Measurements from ENCODE around the gene OR51M1.

OR51M1 gene

DNA sequence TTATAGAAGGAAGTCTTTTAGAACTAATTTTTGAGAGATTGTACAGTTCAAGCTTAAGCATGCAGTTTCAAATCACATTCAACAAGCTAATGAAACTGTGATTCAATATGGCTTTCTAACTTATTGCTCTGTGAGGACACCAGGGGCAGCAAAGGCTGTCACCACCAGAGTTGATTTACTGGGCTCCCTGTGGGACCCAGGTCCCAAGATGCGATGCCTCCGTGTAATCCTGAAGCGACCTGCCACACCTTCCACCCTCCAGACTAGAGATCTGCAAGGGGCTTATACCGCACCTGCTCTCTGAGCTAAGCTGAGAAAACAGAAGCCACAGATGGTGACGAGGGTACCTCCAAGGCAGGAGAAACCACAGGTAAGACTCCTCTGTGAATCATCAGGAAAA lies 37.4 kb downstream of the OR51M1 start:
- no peak for ATAC-seq
- TF ChIP-seq ESRRG (CRISPR knock-in tag; IDR thresholded peaks at IDR 0.05) (no peak), ZFP3 (CRISPR knock-in tag; IDR thresholded peaks at IDR 0.05) (no peak), PPARA (CRISPR knock-in tag; IDR thresholded peaks at IDR 0.05; ENCODE audit: borderline replicate concordance) (no peak), ZNF565 (CRISPR knock-in tag; conservative IDR thresholded peaks at IDR 0.05; ENCODE audit: low read depth) (no peak), GLIS3 (CRISPR knock-in tag; IDR thresholded peaks at IDR 0.05) (no peak), TCF4 (CRISPR knock-in tag; IDR thresholded peaks at IDR 0.05; ENCODE audit: borderline replicate concordance) (no peak), OSR1 (CRISPR knock-in tag; IDR thresholded peaks at IDR 0.05) (no peak), ARNTL (CRISPR knock-in tag; IDR thresholded peaks at IDR 0.05; ENCODE audit: borderline replicate concordance, low read depth) (no peak)
- TF ChIP-seq, protein P1, sequence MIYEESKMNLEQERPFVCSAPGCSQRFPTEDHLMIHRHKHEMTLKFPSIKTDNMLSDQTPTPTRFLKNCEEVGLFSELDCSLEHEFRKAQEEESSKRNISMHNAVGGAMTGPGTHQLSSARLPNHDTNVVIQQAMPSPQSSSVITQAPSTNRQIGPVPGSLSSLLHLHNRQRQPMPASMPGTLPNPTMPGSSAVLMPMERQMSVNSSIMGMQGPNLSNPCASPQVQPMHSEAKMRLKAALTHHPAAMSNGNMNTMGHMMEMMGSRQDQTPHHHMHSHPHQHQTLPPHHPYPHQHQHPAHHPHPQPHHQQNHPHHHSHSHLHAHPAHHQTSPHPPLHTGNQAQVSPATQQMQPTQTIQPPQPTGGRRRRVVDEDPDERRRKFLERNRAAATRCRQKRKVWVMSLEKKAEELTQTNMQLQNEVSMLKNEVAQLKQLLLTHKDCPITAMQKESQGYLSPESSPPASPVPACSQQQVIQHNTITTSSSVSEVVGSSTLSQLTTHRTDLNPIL (CRISPR knock-in tag; IDR thresholded peaks at IDR 0.05; ENCODE audit: low read depth), result no peak
- TF ChIP-seq, protein P2, sequence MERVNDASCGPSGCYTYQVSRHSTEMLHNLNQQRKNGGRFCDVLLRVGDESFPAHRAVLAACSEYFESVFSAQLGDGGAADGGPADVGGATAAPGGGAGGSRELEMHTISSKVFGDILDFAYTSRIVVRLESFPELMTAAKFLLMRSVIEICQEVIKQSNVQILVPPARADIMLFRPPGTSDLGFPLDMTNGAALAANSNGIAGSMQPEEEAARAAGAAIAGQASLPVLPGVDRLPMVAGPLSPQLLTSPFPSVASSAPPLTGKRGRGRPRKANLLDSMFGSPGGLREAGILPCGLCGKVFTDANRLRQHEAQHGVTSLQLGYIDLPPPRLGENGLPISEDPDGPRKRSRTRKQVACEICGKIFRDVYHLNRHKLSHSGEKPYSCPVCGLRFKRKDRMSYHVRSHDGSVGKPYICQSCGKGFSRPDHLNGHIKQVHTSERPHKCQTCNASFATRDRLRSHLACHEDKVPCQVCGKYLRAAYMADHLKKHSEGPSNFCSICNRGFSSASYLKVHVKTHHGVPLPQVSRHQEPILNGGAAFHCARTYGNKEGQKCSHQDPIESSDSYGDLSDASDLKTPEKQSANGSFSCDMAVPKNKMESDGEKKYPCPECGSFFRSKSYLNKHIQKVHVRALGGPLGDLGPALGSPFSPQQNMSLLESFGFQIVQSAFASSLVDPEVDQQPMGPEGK (CRISPR knock-in tag; IDR thresholded peaks at IDR 0.05; ENCODE audit: borderline replicate concordance), result no peak

DNA sequence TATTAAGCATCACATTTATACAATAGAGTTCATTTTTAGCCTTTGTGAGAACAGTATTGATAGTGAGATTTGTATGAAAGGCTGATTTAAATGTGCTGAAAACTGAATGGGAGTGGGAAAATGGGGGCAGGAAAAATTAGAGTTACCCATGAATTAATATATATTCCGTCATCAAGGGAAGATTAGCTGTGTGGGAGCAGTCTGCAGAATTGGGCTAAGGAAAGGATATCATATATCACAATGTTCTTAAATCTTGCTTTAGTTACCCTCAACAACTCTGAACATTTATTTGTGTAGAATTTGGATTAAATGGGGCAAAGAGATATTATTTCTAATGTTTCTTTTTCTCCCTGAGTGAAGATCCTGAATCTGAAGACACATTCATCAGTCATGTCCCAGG lies 38.2 kb downstream of the OR51M1 start, which contains the start of gene OR51Q1:
OR51Q1 (plus strand) TSS at position 301 of the 400 bp plus-strand sequence; CDS start at position 391, 90 bp downstream.
- no peak for ATAC-seq
- TF ChIP-seq ZNF565 (CRISPR knock-in tag; conservative IDR thresholded peaks at IDR 0.05; ENCODE audit: low read depth) (no peak), ZFP3 (CRISPR knock-in tag; IDR thresholded peaks at IDR 0.05) (no peak), ZNF8 (CRISPR knock-in tag; IDR thresholded peaks at IDR 0.05) (no peak), ZFP30 (CRISPR knock-in tag; IDR thresholded peaks at IDR 0.05) (no peak), ZNF70 (CRISPR knock-in tag; IDR thresholded peaks at IDR 0.05) (no peak), ARNTL (CRISPR knock-in tag; IDR thresholded peaks at IDR 0.05; ENCODE audit: borderline replicate concordance, low read depth) (no peak), BACH2 (CRISPR knock-in tag; IDR thresholded peaks at IDR 0.05; ENCODE audit: borderline replicate concordance) (no peak), SNAI2 (CRISPR knock-in tag; IDR thresholded peaks at IDR 0.05) (no peak), TOX (CRISPR knock-in tag; IDR thresholded peaks at IDR 0.05; ENCODE audit: borderline replicate concordance) (no peak), PPARA (CRISPR knock-in tag; IDR thresholded peaks at IDR 0.05; ENCODE audit: borderline replicate concordance) (no peak)
- TF ChIP-seq, protein P1 (CRISPR knock-in tag; IDR thresholded peaks at IDR 0.05; ENCODE audit: low read depth), result no peak
- TF ChIP-seq, protein P2 (CRISPR knock-in tag; IDR thresholded peaks at IDR 0.05; ENCODE audit: borderline replicate concordance), result no peak
- TF ChIP-seq, protein P3, sequence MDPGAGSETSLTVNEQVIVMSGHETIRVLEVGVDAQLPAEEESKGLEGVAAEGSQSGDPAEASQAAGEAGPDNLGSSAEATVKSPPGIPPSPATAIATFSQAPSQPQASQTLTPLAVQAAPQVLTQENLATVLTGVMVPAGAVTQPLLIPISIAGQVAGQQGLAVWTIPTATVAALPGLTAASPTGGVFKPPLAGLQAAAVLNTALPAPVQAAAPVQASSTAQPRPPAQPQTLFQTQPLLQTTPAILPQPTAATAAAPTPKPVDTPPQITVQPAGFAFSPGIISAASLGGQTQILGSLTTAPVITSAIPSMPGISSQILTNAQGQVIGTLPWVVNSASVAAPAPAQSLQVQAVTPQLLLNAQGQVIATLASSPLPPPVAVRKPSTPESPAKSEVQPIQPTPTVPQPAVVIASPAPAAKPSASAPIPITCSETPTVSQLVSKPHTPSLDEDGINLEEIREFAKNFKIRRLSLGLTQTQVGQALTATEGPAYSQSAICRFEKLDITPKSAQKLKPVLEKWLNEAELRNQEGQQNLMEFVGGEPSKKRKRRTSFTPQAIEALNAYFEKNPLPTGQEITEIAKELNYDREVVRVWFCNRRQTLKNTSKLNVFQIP (CRISPR knock-in tag; IDR thresholded peaks at IDR 0.05; ENCODE audit: borderline replicate concordance, low read depth), result no peak

DNA sequence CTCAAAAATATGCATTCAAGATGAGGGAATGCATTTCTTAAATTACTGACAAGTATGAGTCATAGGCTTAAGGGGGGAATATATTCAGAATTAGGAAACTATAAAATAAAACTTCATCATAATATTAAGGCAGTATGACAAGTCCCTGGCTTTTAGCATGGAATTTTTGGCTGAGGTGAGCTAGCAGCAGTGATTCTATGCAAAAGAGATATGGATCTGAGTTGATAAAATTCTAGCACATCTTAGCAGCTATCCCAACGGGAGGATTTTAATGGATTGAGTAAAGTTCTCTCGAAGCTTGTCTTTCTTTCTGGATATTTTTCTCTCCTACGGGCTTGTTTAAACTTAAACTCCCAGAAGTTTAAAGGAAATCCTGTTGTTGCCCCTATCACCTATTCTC lies 39.5 kb downstream of the OR51M1 start:
- TF ChIP-seq, protein P3 (CRISPR knock-in tag; IDR thresholded peaks at IDR 0.05; ENCODE audit: borderline replicate concordance, low read depth), result no peak
- TF ChIP-seq ARNTL (CRISPR knock-in tag; IDR thresholded peaks at IDR 0.05; ENCODE audit: borderline replicate concordance, low read depth) (no peak), ZFP3 (CRISPR knock-in tag; IDR thresholded peaks at IDR 0.05) (no peak), ZNF565 (CRISPR knock-in tag; conservative IDR thresholded peaks at IDR 0.05; ENCODE audit: low read depth) (no peak), ZNF70 (CRISPR knock-in tag; IDR thresholded peaks at IDR 0.05) (no peak), PPARA (CRISPR knock-in tag; IDR thresholded peaks at IDR 0.05; ENCODE audit: borderline replicate concordance) (no peak), TOX (CRISPR knock-in tag; IDR thresholded peaks at IDR 0.05; ENCODE audit: borderline replicate concordance) (no peak), ESRRG (CRISPR knock-in tag; IDR thresholded peaks at IDR 0.05) (no peak), SNAI2 (CRISPR knock-in tag; IDR thresholded peaks at IDR 0.05) (no peak), BACH2 (CRISPR knock-in tag; IDR thresholded peaks at IDR 0.05; ENCODE audit: borderline replicate concordance) (no peak), TCF4 (CRISPR knock-in tag; IDR thresholded peaks at IDR 0.05; ENCODE audit: borderline replicate concordance) (no peak), GLIS3 (CRISPR knock-in tag; IDR thresholded peaks at IDR 0.05) (no peak), ZC3H10 (CRISPR knock-in tag; IDR thresholded peaks at IDR 0.05) (no peak), ZNF8 (CRISPR knock-in tag; IDR thresholded peaks at IDR 0.05) (no peak)
- TF ChIP-seq, protein P4, sequence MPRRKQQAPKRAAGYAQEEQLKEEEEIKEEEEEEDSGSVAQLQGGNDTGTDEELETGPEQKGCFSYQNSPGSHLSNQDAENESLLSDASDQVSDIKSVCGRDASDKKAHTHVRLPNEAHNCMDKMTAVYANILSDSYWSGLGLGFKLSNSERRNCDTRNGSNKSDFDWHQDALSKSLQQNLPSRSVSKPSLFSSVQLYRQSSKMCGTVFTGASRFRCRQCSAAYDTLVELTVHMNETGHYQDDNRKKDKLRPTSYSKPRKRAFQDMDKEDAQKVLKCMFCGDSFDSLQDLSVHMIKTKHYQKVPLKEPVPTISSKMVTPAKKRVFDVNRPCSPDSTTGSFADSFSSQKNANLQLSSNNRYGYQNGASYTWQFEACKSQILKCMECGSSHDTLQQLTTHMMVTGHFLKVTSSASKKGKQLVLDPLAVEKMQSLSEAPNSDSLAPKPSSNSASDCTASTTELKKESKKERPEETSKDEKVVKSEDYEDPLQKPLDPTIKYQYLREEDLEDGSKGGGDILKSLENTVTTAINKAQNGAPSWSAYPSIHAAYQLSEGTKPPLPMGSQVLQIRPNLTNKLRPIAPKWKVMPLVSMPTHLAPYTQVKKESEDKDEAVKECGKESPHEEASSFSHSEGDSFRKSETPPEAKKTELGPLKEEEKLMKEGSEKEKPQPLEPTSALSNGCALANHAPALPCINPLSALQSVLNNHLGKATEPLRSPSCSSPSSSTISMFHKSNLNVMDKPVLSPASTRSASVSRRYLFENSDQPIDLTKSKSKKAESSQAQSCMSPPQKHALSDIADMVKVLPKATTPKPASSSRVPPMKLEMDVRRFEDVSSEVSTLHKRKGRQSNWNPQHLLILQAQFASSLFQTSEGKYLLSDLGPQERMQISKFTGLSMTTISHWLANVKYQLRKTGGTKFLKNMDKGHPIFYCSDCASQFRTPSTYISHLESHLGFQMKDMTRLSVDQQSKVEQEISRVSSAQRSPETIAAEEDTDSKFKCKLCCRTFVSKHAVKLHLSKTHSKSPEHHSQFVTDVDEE (CRISPR knock-in tag; IDR thresholded peaks at IDR 0.05), result no peak
- ATAC-seq, result no peak
